Natural killer cell (primary cell): ENCODE results near the gene CRYGN. TPM values are rescaled to one million over a fixed set of nuclear protein-coding genes. Genes with fewer than 3 reads are reported as not detected.

Source experiments
- ATAC-seq, 3 donors: fragments of 150-1000 bp in 2 of 3; fragments of 200-7000 bp in 1 of 3; cut with Tn5 transposase; 1 replicate in 1 of 3; 2 replicates in 2 of 3; pipeline ENCODE4 v1.10.0; 2021; ENCODE audit warnings: mild to moderate bottlenecking in 2 of 3, moderate library complexity in 2 of 3
- DNase-seq, 2 donors: peaks; one replicate each; pipeline versions ENCODE4 v3.0.0 to v3.0.0-alpha.2; 2013 to 2021; ENCODE audit warnings: mixed read lengths in 1 of 2
- H3K27ac ChIP-seq: one replicate; pipeline ENCODE4 v1.5.1; 2013; ENCODE audit warnings: mild to moderate bottlenecking, low read length
- H3K27me3 ChIP-seq: one replicate; pipeline ENCODE4 v1.6.1; 2013; ENCODE audit warnings: low read length; ENCODE audit not compliant: control insufficient read depth, insufficient read depth
- H3K36me3 ChIP-seq: one replicate; pipeline ENCODE4 v1.6.1; 2013; ENCODE audit warnings: low read length; ENCODE audit not compliant: control insufficient read depth, insufficient read depth
- H3K4me1 ChIP-seq: one replicate; pipeline ENCODE4 v1.6.1; 2013; ENCODE audit warnings: low read length; ENCODE audit not compliant: control insufficient read depth, insufficient read depth
- H3K4me3 ChIP-seq: one replicate; pipeline ENCODE4 v1.5.1; 2013; ENCODE audit warnings: low read length
- H3K9me3 ChIP-seq: one replicate; pipeline ENCODE4 v1.6.1; 2013; ENCODE audit warnings: low read length; ENCODE audit not compliant: control insufficient read depth, insufficient read depth
- H3K27ac Mint-ChIP-seq, 2 donors: one replicate each; pipeline ENCODE4 v1.8.0; 2022; ENCODE audit warnings: mild to moderate bottlenecking in 2 of 2, mixed read lengths in 2 of 2, moderate library complexity in 1 of 2
- H3K27me3 Mint-ChIP-seq, 2 donors: one replicate each; pipeline ENCODE4 v1.8.0; 2022; ENCODE audit warnings: low read depth in 2 of 2, mixed read lengths in 2 of 2
- H3K36me3 Mint-ChIP-seq: one replicate; pipeline ENCODE4 v1.8.0; 2022; ENCODE audit warnings: mixed read lengths
- H3K4me1 Mint-ChIP-seq, 2 donors: one replicate each; pipeline ENCODE4 v1.8.0; 2022; ENCODE audit warnings: mixed read lengths in 2 of 2
- H3K4me3 Mint-ChIP-seq: one replicate; pipeline ENCODE4 v1.8.0; 2022; ENCODE audit warnings: mild to moderate bottlenecking, moderate library complexity, mixed read lengths
- H3K9me3 Mint-ChIP-seq, 2 donors: one replicate each; pipeline ENCODE4 v1.8.0; 2022; ENCODE audit warnings: mixed read lengths in 2 of 2
- CTCF ChIP-seq: fragments of 200-600 bp; IDR thresholded peaks from one replicate; pipeline ENCODE4 v1.8.0; 2022; ENCODE audit warnings: antibody characterized with exemption
- WGBS: methylation state at CpG from one replicate; pipeline ENCODE4 v1.1.7; 2013; ENCODE audit warnings: missing lambda C conversion rate; ENCODE audit not compliant: insufficient coverage; 5-methylcytosine and 5-hydroxymethylcytosine counted together
- intact Hi-C: fragments of 100-400 bp; cut with micrococcal nuclease; formaldehyde crosslinking; loops from one replicate; pipeline ENCODE4 v1.14.2; 2022
- total RNA-seq, 4 donors: library from RNA; stranded (reverse); fragments of 120-200 nt in 1 of 4; gene quantifications; one replicate each; pipeline versions ENCODE4 v1.2.3 to v1.2.4, GENCODE V29; 2013 to 2022

CRYGN gene
- total RNA-seq, 3 donors from 2014 or later (not counting 1 experiment from before 2014, with no cell fraction given) = not detected

- Histone ChIP-seq H3K9me3 (no peaks in the 10 kb centered on the region), H3K4me3 (no peak overlapping the region), H3K36me3 (no peaks in the 10 kb centered on the region), H3K4me1 (peaks cover 63% of the 10 kb centered on the region), H3K27me3 (peaks cover 10% of the 10 kb centered on the region), H3K27ac (no peak overlapping the region)
- Mint-ChIP-seq H3K4me1 (peaks cover 12 to 19% of the 10 kb centered on the region in 2 donors), H3K27me3 (peaks cover 0 to 13% of the 10 kb centered on the region in 2 donors), H3K27ac (no peak overlapping the region), H3K36me3 (no peaks in the 10 kb centered on the region), H3K4me3 (no peak overlapping the region), H3K9me3 (no peaks in the 10 kb centered on the region)
- DNase-seq (no peak), ATAC-seq (no peak)
- WGBS = 96% methylated on average over 12 of the region's 13 CpGs
- no peak for TF ChIP-seq CTCF
- intact Hi-C loops = no loop called here
Measured at GRCh38 chr7:151431281-151431767, 8.6 kb downstream of the CRYGN start.

GRCh38 chr7:151430391-151431205 lies 9.3 kb downstream of the CRYGN start:
- no peaks in the 10 kb centered on the region for H3K9me3 Mint-ChIP-seq
- Histone ChIP-seq H3K27ac (no peak overlapping the region), H3K36me3 (no peaks in the 10 kb centered on the region), H3K9me3 (no peaks in the 10 kb centered on the region), H3K4me1 (peaks cover 63% of the 10 kb centered on the region), H3K27me3 (peaks cover 10% of the 10 kb centered on the region), H3K4me3 (no peak overlapping the region)
- ATAC-seq (no peak), DNase-seq (peak in 1 of 2 donors; percentile 39)
- H3K27me3 Mint-ChIP-seq = peaks cover 0 to 13% of the 10 kb centered on the region in 2 donors
- intact Hi-C loops = no loop called here
- 92% methylated on average over 14 of the region's 16 CpGs for WGBS
- TF ChIP-seq CTCF = no peak
- peak overlapping the region in 1 of 2 donors; percentile 72 for H3K27ac Mint-ChIP-seq
- no peaks in the 10 kb centered on the region for H3K36me3 Mint-ChIP-seq
- peaks cover 12 to 19% of the 10 kb centered on the region in 2 donors for H3K4me1 Mint-ChIP-seq
- H3K4me3 Mint-ChIP-seq = no peak overlapping the region

GRCh38 chr7:151429560-151430331 lies 10.2 kb downstream of the CRYGN start:
- H3K36me3 Mint-ChIP-seq = no peaks in the 10 kb centered on the region

More at GRCh38 chr7:151429560-151430331, 10.2 kb downstream of the CRYGN start:
- H3K27me3 Mint-ChIP-seq = peaks cover 0 to 13% of the 10 kb centered on the region in 2 donors
- peak overlapping the region; percentile 60 for H3K4me3 Mint-ChIP-seq
- DNase-seq (peak; percentile 28 to 87), ATAC-seq (peak; percentile 54 to 87 (median 75))
- peaks cover 12 to 19% of the 10 kb centered on the region in 2 donors for H3K4me1 Mint-ChIP-seq
- intact Hi-C loops = no loop called here
- Histone ChIP-seq H3K27me3 (peaks cover 10% of the 10 kb centered on the region), H3K27ac (peak overlapping the region; percentile 61), H3K4me1 (peaks cover 63% of the 10 kb centered on the region), H3K4me3 (no peak overlapping the region), H3K36me3 (no peaks in the 10 kb centered on the region), H3K9me3 (no peaks in the 10 kb centered on the region)
- WGBS = 11% methylated on average over 7 of the region's 10 CpGs
- TF ChIP-seq CTCF = no peak
- no peaks in the 10 kb centered on the region for H3K9me3 Mint-ChIP-seq
- H3K27ac Mint-ChIP-seq = peak overlapping the region; percentile 61 to 72
